ENCODE measurements around the gene HRC.
"Not testable (repeated sequence)": the region's sequence is repeated elsewhere in the genome, so short reads cannot be mapped to it uniquely, and the experiment has no call there.

Gene HRC

DNA sequence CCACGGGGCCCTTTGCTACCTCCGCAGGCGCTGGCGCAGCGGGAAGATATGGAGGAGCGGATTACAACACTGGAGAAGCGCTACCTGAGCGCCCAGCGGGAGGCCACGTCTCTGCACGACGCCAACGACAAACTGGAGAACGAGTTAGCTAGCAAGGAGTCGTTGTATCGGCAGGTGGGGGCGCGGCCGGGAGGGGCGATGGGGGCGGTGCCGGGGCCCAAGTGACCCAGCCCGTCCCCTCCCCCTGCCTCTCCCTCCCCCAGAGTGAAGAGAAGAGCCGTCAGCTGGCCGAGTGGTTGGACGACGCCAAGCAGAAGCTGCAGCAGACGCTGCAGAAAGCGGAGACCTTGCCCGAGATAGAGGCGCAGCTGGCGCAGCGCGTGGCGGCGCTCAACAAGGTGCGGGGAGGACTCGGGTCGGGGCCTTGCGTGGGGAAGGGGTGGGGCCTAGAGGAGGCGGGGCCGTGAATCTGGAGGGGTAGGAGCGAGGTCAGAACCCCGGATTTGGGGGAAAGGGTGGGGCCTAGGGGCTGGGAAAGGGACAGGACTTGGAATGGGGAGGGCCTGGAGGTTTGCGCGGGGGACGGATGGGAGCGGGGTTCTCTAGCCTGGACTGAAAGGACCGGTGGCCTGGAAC is 22.1 kb downstream of the HRC start:
- peak; percentile 46 for DNase-seq

DNA sequence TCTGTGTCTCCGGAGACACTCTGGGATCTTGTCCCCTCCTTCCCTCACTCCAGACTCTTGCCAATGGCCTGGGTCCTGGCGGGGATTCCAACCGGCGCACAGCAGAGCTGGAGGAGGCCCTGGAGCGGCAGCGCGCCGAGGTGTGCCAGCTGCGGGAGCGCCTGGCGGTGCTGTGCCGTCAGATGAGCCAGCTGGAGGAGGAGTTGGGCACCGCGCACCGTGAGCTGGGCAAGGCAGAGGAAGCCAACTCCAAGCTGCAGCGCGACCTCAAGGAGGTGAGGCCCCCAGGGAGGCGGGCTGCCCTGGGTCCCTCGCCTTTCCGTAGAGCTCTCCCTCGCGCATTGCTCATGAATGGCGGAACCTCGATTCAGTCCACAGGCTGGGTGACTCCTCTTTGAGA is 24.9 kb downstream of the HRC start:
- no peak for DNase-seq

DNA sequence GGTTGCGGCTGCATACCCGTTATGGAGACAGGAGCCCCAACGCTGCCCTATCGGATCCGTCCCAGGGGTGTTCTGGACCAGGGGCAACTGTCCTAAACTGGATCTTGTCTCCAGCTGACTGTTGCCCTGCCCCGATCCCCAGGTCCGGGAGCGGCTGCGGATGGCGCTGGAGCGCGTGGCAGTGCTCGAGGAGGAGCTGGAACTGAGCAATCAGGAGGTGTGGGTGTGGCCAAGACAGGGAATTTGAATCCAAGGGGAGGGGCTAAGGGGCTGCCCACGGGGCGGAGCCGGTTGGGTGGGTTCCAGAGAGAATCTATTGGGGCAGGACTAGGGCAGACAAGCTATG is 26.0 kb downstream of the HRC start:
- DNase-seq: no peak

DNA sequence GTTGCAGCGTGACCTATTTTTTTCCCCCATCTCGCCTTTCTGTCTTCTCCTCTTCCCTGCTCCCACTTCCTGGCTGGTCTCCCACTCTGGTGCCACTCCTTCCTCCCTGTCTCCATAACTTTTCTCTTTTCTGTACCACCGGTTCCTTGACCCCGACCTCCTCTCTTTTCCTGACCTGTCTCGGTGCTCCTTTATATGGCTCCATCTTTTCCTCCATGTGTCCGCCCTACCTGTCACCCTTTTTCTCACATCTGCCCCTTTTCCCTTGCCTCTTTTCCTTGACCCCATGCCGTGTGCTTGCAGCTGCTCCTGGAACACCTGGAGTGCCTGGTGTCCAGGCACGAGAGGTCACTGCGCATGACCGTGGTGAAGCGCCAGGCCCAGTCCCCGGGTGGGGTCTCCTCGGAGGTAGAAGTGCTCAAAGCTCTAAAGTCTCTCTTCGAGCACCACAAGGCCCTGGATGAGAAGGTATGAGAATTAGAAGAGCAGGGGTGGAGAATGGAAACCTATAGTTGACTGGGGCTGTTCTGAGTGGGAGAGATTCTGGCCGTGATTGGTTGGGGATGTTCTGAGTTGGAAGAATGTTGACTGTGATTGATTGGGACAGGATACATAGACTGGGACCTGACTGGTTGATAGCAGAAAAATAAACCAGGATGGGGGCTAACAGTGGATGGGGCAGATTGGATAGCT is 26.5 kb downstream of the HRC start:
- no peak for DNase-seq

DNA sequence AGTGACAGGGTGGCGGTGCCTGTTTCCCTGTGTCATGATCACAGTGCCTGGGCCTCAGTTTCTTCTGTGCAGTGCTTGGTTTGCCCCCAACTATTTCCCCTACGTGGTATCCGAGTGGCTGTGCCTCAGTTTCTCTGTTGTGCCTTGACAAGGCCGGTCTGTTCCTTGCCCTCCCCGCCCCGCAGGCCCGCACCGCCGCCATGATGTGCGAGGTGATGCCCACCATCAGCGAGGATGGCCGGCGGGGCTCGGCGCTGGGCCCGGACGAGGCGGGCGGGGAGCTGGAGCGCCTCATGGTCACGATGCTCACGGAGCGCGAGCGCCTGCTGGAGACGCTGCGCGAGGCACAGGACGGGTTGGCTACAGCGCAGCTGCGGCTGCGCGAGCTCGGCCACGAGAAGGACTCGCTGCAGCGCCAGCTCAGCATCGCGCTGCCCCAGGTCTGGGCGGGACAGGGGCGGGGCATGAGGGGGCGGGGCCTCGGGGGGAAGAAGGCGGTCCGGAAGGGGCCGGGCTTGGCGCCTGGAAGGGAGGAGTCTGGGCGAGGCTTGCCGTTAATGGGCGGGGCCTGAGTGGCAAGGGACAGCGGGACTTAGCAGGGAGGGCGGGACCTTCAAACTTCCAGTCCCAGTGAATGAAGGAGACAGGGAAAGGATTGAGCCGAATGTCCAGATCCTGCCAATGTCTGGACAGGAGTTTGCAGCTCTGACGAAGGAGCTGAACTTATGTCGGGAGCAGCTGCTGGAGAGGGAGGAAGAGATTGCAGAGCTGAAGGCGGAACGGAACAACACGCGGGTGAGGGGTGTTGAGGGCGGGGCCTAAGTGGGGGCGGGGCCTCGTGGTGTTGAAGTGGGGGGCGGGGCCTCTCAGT is 27.3 kb downstream of the HRC start:
- peak; percentile 92 for DNase-seq

GRCh38 chr19:49127225-49127624 is 28.0 kb downstream of the HRC start:
- not testable (repeated sequence) for DNase-seq

DNA sequence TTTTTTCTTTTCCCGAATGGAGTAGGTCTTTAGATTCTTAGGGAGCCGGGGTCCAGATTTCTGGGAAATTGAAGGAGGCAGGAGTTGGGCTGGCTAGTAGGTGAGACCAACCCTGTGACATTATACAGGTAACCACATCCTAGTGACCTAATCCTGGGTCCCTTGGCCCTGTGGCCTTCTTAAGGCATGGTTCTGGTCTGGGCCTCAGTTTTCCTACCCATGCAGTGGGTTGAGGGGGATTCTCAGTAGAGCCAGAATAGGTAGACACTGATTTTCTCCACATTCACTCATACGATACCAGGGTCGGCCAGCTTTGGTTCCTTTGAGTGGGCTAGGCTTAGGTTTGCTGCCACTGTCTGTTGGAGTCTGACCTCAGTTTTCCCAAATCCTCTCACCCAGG is 28.6 kb downstream of the HRC start:
- DNase-seq: no peak

GRCh38 chr19:49125025-49125731 is 30.0 kb downstream of the HRC start:
- DNase-seq: no peak

- DNase-seq: not testable (repeated sequence)
Measured at GRCh38 chr19:49123285-49123684, 31.9 kb downstream of the HRC start.

DNA sequence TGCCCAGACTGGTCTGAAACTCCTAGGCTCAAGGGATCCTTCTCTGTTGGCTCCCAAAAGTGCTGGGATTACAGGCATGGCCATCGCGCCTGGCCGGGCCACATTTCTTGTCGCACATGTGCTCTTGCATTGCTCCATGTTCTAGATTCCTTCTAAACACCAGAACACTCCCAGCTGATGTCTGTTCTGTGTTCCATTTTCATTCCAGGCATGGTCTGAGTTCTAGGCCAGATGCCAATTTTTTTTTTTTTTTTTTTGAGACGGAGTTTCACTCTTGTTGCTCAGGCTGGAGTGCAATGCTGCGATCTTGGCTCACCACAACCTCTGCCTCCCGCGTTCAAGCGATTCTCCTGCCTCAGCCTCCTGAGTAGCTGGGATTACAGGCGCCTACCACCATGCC is 33.4 kb downstream of the HRC start:
- not testable (repeated sequence) for DNase-seq

- DNase-seq: no peak
Measured at GRCh38 chr19:49120868-49121267, 34.3 kb downstream of the HRC start.

DNA sequence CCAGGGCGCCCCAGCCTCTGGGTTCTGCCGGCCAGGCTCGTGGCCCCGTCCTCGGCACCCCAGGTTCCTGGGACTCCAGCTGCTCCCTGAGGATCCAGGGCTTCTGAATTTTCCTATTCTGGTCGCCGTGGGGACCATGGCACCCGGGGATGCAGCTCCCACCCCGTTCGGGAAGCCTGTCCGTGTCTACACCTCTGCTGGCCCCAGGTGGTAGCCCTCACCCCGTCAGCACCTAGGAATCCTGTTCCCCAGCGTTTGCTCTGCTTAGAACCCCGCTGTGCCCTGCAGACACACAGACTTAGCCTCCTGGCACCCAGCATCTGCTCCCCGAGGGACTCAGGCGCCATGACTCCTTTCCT is 34.9 kb downstream of the HRC start:
- no peak for DNase-seq

DNA sequence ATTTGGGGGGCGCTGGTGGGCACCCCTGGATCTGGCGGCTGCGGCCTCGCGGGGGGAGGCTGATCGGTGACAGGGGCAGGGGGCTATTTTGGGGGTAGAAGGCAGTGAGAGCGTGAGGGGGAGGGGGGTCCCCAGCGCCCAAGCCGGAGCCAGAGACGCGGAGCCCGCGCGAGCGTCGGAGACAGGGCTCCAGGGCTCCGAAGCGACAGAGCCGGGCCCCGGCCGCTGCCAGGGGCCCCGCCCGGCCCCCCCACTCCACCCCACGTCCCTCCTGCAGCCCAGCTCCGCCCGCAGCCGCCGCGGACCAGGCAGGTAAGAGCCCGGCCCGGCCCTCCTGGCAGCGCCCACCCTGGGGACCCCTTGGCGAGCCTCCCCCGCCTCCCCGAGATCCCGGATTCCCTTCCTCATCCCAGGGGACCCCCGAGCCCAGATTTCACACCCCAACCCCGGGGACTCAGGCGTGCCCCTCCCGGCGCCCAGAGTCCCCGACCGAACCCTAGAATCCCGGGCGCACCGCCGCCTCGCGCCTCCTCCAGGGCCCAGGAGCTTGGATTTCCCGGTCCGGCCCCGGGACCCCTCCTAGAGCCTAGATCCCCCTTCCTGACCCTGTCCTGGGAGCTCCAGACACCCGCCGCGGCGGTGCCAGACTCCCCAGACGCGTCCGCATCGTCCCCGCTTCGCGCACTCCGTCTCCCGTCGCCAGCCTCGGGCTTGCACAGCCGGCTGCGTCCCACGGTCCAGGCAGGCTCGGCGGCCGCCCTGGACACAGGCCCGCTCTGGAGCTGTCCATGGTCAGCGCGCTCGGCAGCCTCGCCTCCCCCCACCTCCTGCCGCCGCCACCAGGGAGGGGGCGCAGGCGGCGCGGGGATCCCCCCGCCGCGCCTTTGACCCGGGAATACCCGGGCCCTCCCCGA is 35.5 kb downstream of the HRC start, which contains the start of gene PPFIA3:
TSS of gene PPFIA3 (plus strand) at position 134 of the 914 bp plus-strand sequence. CDS start 8,330 bp downstream, outside the sequence.
- peak; percentile 27 for DNase-seq

GRCh38 chr19:49118565-49119410 is 36.4 kb downstream of the HRC start, which contains the start of gene C19orf73:
Gene C19orf73 (minus strand): TSS chr19:49119143. CDS start chr19:49119022, 121 bp downstream.
- peak; percentile 96 for DNase-seq

- no peak for DNase-seq
Measured at GRCh38 chr19:49117677-49118564, 37.3 kb downstream of the HRC start.

DNA sequence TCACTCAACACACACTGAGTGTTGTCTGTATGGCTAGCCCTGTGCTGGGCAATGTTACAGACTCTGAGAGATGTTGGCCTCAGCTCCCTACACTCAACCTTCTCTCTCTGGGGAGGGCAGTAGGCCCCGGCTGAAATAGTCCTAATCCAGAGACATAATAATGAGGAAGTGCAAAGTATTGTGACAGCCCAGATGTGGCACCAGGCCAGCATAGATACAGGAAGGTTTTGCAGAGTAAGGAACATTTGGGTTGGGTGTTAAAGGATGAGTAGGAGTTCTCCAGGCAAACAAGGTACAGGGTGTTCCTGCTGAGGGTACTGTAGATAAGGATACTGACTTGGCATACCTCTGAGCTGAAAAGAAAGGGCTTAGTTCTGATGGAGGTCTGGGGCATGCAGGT is 38.7 kb downstream of the HRC start:
- DNase-seq: no peak

DNA sequence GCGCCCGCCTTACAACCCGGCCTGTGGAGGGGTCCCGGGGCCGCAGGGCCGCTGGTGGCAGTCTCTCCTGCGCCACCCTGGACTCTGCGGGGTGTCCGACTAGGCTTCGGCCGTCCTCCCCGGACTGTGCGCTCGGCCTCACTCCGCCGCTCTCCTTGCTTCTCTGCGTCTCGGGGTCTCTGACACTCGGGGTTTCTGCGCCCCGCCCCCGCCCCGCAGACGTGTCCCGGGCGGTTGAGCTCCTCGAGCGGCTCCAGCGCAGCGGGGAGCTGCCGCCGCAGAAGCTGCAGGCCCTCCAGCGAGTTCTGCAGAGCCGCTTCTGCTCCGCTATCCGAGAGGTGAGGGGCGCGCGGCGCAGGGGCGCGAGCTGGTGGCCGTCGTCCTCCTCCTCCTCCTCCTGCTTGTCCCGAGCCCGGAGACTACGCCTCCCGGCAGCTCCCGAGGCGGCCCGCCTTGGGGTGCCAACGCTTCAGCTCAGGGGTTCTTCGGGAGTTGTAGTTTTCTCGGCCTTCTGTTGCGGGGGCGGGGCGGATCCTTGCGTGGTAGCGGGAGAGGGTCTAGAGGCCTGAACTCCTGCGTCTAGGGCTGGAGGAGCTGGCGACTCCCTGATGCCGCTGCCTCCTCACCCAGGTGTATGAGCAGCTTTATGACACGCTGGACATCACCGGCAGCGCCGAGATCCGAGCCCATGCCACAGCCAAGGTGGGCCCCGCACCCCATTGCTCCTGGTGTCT is 40.4 kb downstream of the HRC start:
- DNase-seq: peak; percentile 56

- DNase-seq: peak; percentile 73
Measured at GRCh38 chr19:49113762-49114629, 41.2 kb downstream of the HRC start, which contains the start of gene LIN7B. Gene LIN7B (plus strand): TSS chr19:49114370. CDS start chr19:49114405, 35 bp downstream.
